H9 (cell line): ENCODE data around the gene TPSB2. TPM values are rescaled to one million over a fixed set of nuclear protein-coding genes. Genes with fewer than 3 reads are reported as not detected.

ENCODE experiments used
- DNase-seq: peaks from one replicate; pipeline ENCODE4 v3.0.0-alpha.2; 2017
- H2AFZ ChIP-seq: one replicate; pipeline ENCODE4 v1.6.1; 2013; ENCODE audit warnings: mild to moderate bottlenecking, low read length, control low read depth, moderate library complexity
- H2AK5ac ChIP-seq: 2 replicates; pipeline ENCODE4 v1.6.1; 2013; ENCODE audit warnings: low read length, control low read depth, mixed read lengths; ENCODE audit not compliant: insufficient read length
- H2BK120ac ChIP-seq: one replicate; pipeline ENCODE4 v1.6.1; 2013; ENCODE audit warnings: low read depth, mild to moderate bottlenecking, low read length, control low read depth, inconsistent platforms; ENCODE audit not compliant: poor library complexity, severe bottlenecking
- H2BK12ac ChIP-seq: 2 replicates; pipeline ENCODE4 v1.6.1; 2013; ENCODE audit warnings: low read length, control low read depth, mixed read lengths, low read depth; ENCODE audit not compliant: insufficient read length
- H2BK15ac ChIP-seq: 2 replicates; pipeline ENCODE4 v1.6.1; 2013; ENCODE audit warnings: low read depth, low read length, control low read depth
- H2BK20ac ChIP-seq: one replicate; pipeline ENCODE4 v1.6.1; 2013; ENCODE audit warnings: low read depth, mild to moderate bottlenecking, low read length, control low read depth, inconsistent platforms; ENCODE audit not compliant: poor library complexity, severe bottlenecking
- H2BK5ac ChIP-seq: 2 replicates; pipeline ENCODE4 v1.6.1; 2013; ENCODE audit warnings: low read length, control low read depth, mixed read lengths; ENCODE audit not compliant: insufficient read length
- H3K14ac ChIP-seq: 2 replicates; pipeline ENCODE4 v1.6.1; 2013; ENCODE audit warnings: low read length, control low read depth; ENCODE audit not compliant: insufficient read depth
- H3K18ac ChIP-seq: 2 replicates; pipeline ENCODE4 v1.6.1; 2013; ENCODE audit warnings: low read depth, mild to moderate bottlenecking, mixed read lengths, low read length, control low read depth; ENCODE audit not compliant: insufficient read length
- H3K23ac ChIP-seq: 2 replicates; pipeline ENCODE4 v1.6.1; 2013; ENCODE audit warnings: low read length, control low read depth, mixed read lengths, low read depth; ENCODE audit not compliant: insufficient read length
- H3K23me2 ChIP-seq: 2 replicates; pipeline ENCODE4 v1.6.1; 2013; ENCODE audit warnings: low read depth, mild to moderate bottlenecking, mixed read lengths, low read length, control low read depth; ENCODE audit not compliant: insufficient read length, poor library complexity, severe bottlenecking
- H3K27ac ChIP-seq: 2 replicates; pipeline ENCODE4 v1.5.1; 2013; ENCODE audit warnings: low read length, control low read depth, mixed read lengths, low read depth; ENCODE audit not compliant: insufficient read length
- H3K27me3 ChIP-seq: 2 replicates; pipeline ENCODE4 v1.6.1; 2013; ENCODE audit warnings: low read length, control low read depth, inconsistent platforms; ENCODE audit not compliant: insufficient read depth
- H3K4ac ChIP-seq: 2 replicates; pipeline ENCODE4 v1.6.1; 2013; ENCODE audit warnings: low read depth, mild to moderate bottlenecking, control low read depth, inconsistent platforms, low read length, moderate library complexity
- H3K4me1 ChIP-seq: 2 replicates; pipeline ENCODE4 v1.6.1; 2013; ENCODE audit warnings: low read length, control low read depth, inconsistent platforms; ENCODE audit not compliant: insufficient read depth
- H3K4me2 ChIP-seq: 2 replicates; pipeline ENCODE4 v1.6.1; 2013; ENCODE audit warnings: low read length, control low read depth, mixed read lengths; ENCODE audit not compliant: insufficient read length, insufficient read depth
- H3K56ac ChIP-seq: 2 replicates; pipeline ENCODE4 v1.6.1; 2013; ENCODE audit warnings: low read depth, mild to moderate bottlenecking, mixed read lengths, low read length, control low read depth; ENCODE audit not compliant: insufficient read length
- H3K79me1 ChIP-seq: 2 replicates; pipeline ENCODE4 v1.6.1; 2013; ENCODE audit warnings: low read depth, mild to moderate bottlenecking, moderate library complexity, low read length, control low read depth, inconsistent platforms; ENCODE audit not compliant: insufficient read depth, poor library complexity, severe bottlenecking
- H3K79me2 ChIP-seq: 2 replicates; pipeline ENCODE4 v1.6.1; 2013; ENCODE audit warnings: low read length, control low read depth, inconsistent platforms; ENCODE audit not compliant: insufficient read depth
- H3K9ac ChIP-seq: 2 replicates; pipeline ENCODE4 v1.6.1; 2013; ENCODE audit warnings: low read length, control low read depth, mixed read lengths; ENCODE audit not compliant: insufficient read length; ENCODE audit errors: extremely low read depth
- H3K9me3 ChIP-seq: one replicate; pipeline ENCODE4 v1.6.1; 2013; ENCODE audit warnings: low read depth, low read length, inconsistent platforms; ENCODE audit not compliant: control insufficient read depth
- H3T11ph ChIP-seq: one replicate; pipeline ENCODE4 v1.6.1; 2013; ENCODE audit warnings: mild to moderate bottlenecking, low read length, control low read depth, inconsistent platforms
- H4K20me1 ChIP-seq: one replicate; pipeline ENCODE4 v1.6.1; 2013; ENCODE audit not compliant: control insufficient read depth, insufficient read length, insufficient read depth
- H4K5ac ChIP-seq: 2 replicates; pipeline ENCODE4 v1.6.1; 2013; ENCODE audit warnings: low read depth, mild to moderate bottlenecking, mixed read lengths, low read length, control low read depth; ENCODE audit not compliant: insufficient read length
- H4K8ac ChIP-seq: replicated peaks from 2 replicates; pipeline ENCODE4 v1.6.1; 2013; ENCODE audit warnings: low read length, control low read depth, mixed read lengths, low read depth; ENCODE audit not compliant: insufficient read length
- H4K91ac ChIP-seq: 2 replicates; pipeline ENCODE4 v1.6.1; 2013; ENCODE audit warnings: low read depth, mild to moderate bottlenecking, moderate library complexity, mixed read lengths, low read length, control low read depth; ENCODE audit not compliant: insufficient read length
- H3K27ac Mint-ChIP-seq, 3 experiments: 2 replicates in 2 of 3; 3 replicates in 1 of 3; pipeline ENCODE4 v1.8.0; 2020 to 2021; ENCODE audit warnings: mixed read lengths in 3 of 3, mild to moderate bottlenecking in 1 of 3, moderate library complexity in 1 of 3
- H3K27me3 Mint-ChIP-seq: 2 replicates; pipeline ENCODE4 v1.8.0; 2021; ENCODE audit warnings: low read depth, mild to moderate bottlenecking, moderate library complexity, mixed read lengths
- H3K36me3 Mint-ChIP-seq, 3 experiments: 2 replicates in 2 of 3; 3 replicates in 1 of 3; pipeline ENCODE4 v1.8.0; 2020 to 2021; ENCODE audit warnings: low read depth in 3 of 3, mixed read lengths in 3 of 3; ENCODE audit not compliant: insufficient read depth in 1 of 3
- H3K4me1 Mint-ChIP-seq, 2 experiments: 2 replicates each; pipeline ENCODE4 v1.8.0; 2020; ENCODE audit warnings: mixed read lengths in 2 of 2
- H3K4me3 Mint-ChIP-seq, 2 experiments: 2 replicates in 1 of 2; 3 replicates in 1 of 2; pipeline ENCODE4 v1.8.0; 2020 to 2021; ENCODE audit warnings: mild to moderate bottlenecking in 2 of 2, mixed read lengths in 2 of 2, moderate library complexity in 1 of 2
- H3K9me3 Mint-ChIP-seq, 2 experiments: 2 replicates in 1 of 2; 3 replicates in 1 of 2; pipeline ENCODE4 v1.8.0; 2020; ENCODE audit warnings: mild to moderate bottlenecking in 2 of 2, mixed read lengths in 2 of 2, moderate library complexity in 1 of 2
- WGBS: extraction: QIAGEN DNeasy Blood & Tissue Kit; methylation state at CpG from one replicate; pipeline ENCODE4 v1.1.7; 2013; ENCODE audit warnings: missing lambda C conversion rate, low lambda C conversion rate, mixed read lengths; ENCODE audit not compliant: insufficient read length; ENCODE audit errors: extremely low coverage; 5-methylcytosine and 5-hydroxymethylcytosine counted together
- total RNA-seq: library from RNA; stranded (reverse); gene quantifications from 2 replicates; pipeline ENCODE4 v1.2.1, GENCODE V29; 2021
- TF ChIP-seq, protein P1 (sequence below): fragments of 200-600 bp; sonication (generic); conservative IDR thresholded peaks from 3 replicates; pipeline ENCODE4 v1.8.0; 2021; ENCODE audit warnings: antibody characterized with exemption, mild to moderate bottlenecking

Gene TPSB2
- total RNA-seq, 1 experiment from 2014 or later, result not detected

DNA sequence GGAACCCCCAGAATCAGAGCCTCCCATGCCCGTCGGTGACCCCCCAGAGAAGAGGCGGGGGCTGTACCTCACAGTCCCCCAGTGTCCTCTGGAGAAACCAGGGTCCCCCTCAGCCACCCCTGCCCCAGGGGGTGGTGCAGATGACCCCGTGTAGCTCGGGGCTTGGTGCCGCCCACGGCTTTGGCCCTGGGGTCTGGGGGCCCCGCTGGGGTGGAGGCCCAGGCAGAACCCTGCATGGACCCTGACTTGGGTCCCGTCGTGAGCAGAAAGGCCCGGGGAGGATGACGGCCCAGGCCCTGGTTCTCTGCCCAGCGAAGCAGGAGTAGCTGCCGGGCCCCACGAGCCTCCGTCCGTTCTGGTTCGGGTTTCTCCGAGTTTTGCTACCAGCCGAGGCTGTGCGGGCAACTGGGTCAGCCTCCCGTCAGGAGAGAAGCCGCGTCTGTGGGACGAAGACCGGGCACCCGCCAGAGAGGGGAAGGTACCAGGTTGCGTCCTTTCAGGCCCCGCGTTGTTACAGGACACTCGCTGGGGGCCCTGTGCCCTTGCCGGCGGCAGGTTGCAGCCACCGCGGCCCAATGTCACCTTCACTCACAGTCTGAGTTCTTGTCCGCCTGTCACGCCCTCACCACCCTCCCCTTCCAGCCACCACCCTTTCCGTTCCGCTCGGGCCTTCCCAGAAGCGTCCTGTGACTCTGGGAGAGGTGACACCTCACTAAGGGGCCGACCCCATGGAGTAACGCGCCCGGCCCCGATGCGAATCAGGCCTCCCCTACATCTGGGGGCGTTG lies 8.9 kb downstream of the TPSB2 start:
- no peaks in the 10 kb centered on the region for H3K4me1 Mint-ChIP-seq
- WGBS, result no CpG with 5 or more reads among the region's 48 CpGs
- no peak overlapping the region for H3K18ac ChIP-seq
- no peak for DNase-seq
- H3K4me1 ChIP-seq, result no peaks in the 10 kb centered on the region
- H3K9ac ChIP-seq, result no peak overlapping the region
- no peak overlapping the region for H3K23ac ChIP-seq
- peaks cover 0 to 3% of the 10 kb centered on the region in 2 experiments; a peak in 1 of 5 replicates for H3K9me3 Mint-ChIP-seq
- H3K27me3 Mint-ChIP-seq, result 0 out of 2 replicates have a peak, but pooled peaks cover 3% of the 10 kb centered on the region
- no peak overlapping the region for H3K56ac ChIP-seq
- no peaks in the 10 kb centered on the region for H3K79me1 ChIP-seq
- peaks cover 7 to 19% (median 17%) of the 10 kb centered on the region in 3 experiments; a peak in 6 of 7 replicates for H3K36me3 Mint-ChIP-seq
- H4K5ac ChIP-seq, result no peak overlapping the region
- no peak overlapping the region for H2AK5ac ChIP-seq
- no peak overlapping the region; a peak in 1 of 7 replicates for H3K27ac Mint-ChIP-seq
- H2BK120ac ChIP-seq, result no peak overlapping the region
- no peak overlapping the region for H2BK5ac ChIP-seq
- no peak overlapping the region for H2BK12ac ChIP-seq
- H3K4me2 ChIP-seq, result no peak overlapping the region
- no peak overlapping the region for H2AFZ ChIP-seq
- no peaks in the 10 kb centered on the region for H3K79me2 ChIP-seq
- no peak overlapping the region for H3K14ac ChIP-seq
- H4K8ac ChIP-seq, result no peak overlapping the region
- TF ChIP-seq, protein P1, sequence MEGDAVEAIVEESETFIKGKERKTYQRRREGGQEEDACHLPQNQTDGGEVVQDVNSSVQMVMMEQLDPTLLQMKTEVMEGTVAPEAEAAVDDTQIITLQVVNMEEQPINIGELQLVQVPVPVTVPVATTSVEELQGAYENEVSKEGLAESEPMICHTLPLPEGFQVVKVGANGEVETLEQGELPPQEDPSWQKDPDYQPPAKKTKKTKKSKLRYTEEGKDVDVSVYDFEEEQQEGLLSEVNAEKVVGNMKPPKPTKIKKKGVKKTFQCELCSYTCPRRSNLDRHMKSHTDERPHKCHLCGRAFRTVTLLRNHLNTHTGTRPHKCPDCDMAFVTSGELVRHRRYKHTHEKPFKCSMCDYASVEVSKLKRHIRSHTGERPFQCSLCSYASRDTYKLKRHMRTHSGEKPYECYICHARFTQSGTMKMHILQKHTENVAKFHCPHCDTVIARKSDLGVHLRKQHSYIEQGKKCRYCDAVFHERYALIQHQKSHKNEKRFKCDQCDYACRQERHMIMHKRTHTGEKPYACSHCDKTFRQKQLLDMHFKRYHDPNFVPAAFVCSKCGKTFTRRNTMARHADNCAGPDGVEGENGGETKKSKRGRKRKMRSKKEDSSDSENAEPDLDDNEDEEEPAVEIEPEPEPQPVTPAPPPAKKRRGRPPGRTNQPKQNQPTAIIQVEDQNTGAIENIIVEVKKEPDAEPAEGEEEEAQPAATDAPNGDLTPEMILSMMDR, result no peak
- H2BK15ac ChIP-seq, result no peak overlapping the region
- no peak overlapping the region for H3K4ac ChIP-seq
- no peaks in the 10 kb centered on the region for H3K27me3 ChIP-seq
- no peak overlapping the region for H2BK20ac ChIP-seq
- no peaks in the 10 kb centered on the region for H3K23me2 ChIP-seq
- peaks cover 3% of the 10 kb centered on the region for H4K20me1 ChIP-seq
- no peaks in the 10 kb centered on the region for H3K9me3 ChIP-seq
- H4K91ac ChIP-seq, result no peak overlapping the region
- no peak overlapping the region for H3K27ac ChIP-seq
- H3K4me3 Mint-ChIP-seq, result no peak overlapping the region
- H3T11ph ChIP-seq, result no peak overlapping the region
